ENCODE data around the gene SNED1.

SNED1 gene

DNA sequence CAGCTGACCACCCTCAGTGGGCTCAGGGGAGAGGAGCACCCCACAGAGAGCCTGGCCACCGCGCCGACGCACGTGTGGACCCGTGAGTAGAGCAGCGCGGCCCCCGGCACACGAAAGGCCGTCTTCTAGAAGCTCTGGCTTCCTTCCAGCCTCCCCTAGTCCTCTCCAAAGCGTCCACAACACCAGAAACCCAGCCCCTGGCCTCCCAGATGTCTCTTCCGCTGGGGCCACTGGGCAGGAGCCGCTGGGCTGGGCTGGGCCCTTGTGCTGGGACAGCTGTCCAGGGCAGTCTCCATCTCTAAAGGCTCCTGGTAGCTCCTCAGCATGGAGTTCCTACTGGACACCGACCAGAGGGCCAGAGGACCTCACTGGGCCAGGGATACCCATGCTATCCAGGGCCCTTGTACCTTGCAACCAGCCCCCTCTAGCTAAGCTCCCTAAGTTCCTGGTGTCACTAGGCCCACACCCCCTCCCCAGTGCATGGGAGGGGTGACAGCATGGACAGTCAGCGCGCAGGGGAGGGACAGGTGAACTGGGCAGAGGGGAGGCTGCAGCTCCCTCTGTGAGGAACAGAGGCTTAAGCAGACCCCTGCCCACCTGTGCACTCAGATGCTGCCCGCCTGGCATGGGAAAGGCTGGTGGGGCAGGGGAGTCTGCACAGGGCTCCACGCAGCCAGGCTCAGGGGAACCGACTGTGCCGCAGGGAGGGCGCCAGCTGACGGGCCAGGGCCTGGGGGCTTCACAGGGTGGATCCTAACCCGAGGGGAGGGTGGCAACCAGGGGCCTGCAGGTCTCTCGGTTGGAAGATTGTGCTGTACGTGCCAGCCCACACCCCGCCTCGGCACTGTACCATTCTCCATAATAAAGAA, 70.8 kb downstream of the SNED1 start:
- DNase-seq (ENCODE audit: low spot score), result peak; percentile 22

DNA sequence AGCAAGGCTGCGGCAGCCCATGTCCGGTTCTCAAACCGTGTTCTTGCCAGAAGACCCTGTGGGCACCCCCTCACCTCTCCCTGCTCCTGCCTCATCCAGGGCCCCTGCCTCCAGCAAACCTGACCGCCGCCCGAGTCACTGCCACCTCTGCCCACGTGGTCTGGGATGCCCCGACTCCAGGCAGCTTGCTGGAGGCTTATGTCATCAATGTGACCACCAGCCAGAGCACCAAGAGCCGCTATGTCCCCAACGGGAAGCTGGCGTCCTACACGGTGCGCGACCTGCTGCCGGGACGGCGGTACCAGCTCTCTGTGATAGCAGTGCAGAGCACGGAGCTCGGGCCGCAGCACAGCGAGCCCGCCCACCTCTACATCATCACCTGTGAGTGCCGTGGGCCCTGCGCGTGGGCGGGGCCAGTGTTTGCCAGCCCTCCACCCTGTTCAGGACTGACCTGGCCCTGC, 71.4 kb downstream of the SNED1 start:
- DNase-seq (ENCODE audit: low spot score), result peak; percentile 26

GRCh38 chr2:241070361-241070760, 71.9 kb downstream of the SNED1 start:
- no peak for DNase-seq (ENCODE audit: low spot score)

GRCh38 chr2:241070811-241071676, 72.6 kb downstream of the SNED1 start:
- peak; percentile 20 for DNase-seq (ENCODE audit: low spot score)

DNA sequence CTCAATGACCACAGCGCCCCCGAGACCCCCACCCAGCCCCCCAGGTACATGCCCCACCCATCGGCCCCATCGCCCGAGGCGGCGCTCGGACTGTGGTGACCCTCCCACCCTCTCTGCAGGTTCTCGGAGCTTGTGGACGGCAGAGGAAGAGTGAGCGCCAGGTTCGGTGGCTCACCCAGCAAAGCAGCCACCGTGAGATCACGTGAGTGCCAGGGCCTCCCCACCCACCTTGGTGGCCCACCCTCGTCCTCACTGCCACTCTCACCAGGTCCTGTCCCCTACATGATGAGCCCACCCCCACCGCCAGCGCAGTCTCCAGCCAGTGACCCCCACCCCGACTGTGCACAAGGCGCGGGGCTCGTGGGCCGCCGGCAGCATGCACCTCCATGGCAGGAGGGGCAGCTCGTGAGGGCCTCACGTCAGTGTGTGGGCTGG, 73.3 kb downstream of the SNED1 start:
- DNase-seq (ENCODE audit: low spot score), result peak; percentile 24

GRCh38 chr2:241072151-241072550, 73.7 kb downstream of the SNED1 start:
- DNase-seq (ENCODE audit: low spot score), result peak; percentile 28

DNA sequence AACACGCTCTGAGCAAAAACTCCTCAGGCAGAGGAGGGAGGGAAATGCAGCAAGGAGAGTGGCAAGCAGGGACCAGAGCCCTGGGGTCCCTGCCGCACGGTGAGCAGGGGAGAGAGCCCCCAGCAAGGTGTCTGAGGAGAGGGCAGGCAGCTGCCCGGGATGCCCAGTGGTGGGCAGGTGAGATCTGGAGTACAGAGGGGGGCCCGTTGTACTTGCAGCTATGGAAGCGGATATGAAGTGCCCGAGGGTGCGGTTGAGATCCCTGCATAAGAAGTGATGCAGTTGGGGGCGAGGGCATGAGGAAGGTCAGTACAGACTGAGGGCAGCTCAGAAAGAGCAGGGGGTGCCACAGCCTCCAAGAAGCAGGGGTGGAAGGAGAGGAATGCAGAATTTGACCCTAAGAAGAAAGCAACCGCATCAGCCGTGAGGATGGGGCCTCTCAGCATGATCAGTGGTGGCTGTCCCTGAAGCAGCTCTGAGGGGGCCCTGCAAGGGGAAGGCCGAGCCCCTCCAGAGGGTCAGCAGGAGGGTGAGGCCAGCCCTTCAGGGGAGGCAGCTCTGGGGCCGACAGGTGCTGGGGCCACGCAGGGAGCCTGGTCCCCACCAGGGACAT, 74.2 kb downstream of the SNED1 start:
- no peak for DNase-seq (ENCODE audit: low spot score)

DNA sequence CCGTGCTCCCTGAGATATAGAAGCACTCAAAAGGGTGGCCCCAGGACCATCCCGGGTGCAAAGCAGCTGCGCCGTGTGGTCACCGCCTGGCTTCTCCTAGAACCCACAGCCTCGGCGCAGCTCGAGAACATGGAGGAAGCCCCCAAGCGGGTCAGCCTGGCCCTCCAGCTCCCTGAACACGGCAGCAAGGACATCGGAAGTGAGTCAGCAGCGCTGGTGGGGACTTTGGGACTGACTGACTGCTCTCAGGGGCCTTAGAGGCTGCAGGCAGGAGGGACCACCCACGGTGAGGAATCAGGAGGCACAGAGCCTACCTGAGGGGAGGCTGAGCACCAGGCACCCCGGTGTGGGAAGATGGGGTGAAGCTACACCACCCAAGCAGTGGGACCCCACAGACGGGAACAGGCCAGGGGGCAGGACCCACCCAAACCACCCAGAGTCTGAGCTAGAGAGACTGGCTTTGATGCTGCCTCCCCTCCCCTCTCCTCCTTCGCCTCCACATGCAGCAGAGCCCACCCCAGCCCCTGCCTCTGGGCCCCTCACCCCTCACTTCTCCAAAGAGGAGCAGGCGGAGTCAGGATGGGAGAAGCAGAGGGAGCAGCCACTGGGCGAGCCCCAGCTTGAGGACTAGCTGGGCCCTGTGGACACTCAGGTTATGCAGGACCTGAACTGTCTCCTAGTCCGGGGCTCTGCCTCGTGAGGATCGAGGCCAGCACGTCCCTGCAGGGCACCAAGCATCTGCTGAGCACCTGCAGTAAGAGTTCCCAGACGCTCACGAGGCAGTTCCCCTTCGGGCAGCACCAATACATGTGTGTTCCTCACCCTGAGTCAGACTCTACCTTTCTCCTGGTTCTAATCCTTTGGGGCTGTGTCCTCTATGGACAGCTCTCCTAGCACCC, 75.0 kb downstream of the SNED1 start:
- no peak for DNase-seq (ENCODE audit: low spot score)

- DNase-seq (ENCODE audit: low spot score), result no peak
Observed at GRCh38 chr2:241074065-241074818, 75.8 kb downstream of the SNED1 start.

- no peak for DNase-seq (ENCODE audit: low spot score)
Observed at GRCh38 chr2:241074901-241075540, 76.6 kb downstream of the SNED1 start.

- DNase-seq (ENCODE audit: low spot score), result no peak
Observed at GRCh38 chr2:241080405-241081189, 82.2 kb downstream of the SNED1 start.

DNA sequence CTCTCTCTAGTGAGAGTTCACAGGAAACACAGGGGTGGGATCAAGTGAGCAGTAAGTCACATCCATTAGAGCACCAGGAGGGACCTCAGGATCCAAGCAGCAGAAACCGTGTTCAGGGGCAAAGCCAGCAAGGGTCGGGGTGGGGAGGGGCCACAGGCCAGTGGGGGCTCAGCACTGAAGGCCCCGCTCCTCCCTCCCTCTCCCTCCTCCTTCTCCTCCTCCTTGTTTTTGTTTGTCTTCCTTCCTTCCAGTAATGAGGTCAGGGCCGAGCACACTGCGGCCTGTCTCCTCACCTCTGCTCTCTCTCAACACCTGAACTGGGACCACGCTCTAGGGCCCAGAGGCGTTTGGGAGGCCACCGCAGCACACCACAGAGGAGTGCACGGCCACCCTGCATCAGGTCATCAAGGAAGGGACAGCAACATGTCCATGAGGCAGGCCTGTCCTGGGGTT, 82.8 kb downstream of the SNED1 start:
- no peak for DNase-seq (ENCODE audit: low spot score)

GRCh38 chr2:241081643-241082340, 83.4 kb downstream of the SNED1 start:
- no peak for DNase-seq (ENCODE audit: low spot score)

DNA sequence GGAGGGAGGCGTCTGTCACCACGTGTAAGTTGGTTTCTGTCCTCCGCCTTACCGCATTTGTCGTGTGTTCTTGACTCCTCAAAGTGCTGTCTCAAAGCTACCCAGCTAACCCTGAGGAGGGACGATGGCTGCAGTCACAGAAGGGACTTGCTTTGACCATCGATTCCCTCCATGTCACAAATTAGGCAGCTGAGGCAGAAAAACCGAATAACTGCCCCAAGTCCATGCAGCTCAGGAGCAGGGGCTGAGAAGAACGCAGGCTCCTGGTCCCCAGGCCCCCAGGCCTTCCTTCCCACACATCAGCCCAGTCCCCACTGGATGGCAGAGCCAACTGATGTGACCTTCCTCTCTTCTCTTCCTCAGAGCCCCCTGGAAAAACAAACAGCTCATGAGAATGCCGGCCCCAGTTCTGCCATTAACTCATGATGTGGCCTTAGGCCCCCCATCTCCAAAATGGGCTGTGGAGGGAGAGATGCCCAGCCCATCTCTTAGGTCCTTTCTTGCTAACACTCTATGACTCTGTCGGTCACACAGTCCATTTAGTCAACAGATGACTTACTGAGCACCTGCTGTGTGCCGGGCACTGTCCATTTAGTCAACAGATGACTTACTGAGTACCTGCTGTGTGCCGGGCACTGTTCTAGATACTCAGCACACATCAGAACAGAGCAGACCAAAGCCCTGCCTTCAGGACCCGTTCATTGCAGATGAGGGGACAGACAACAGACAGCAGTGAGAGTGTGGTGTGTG, 84.1 kb downstream of the SNED1 start:
- no peak for DNase-seq (ENCODE audit: low spot score)

- DNase-seq (ENCODE audit: low spot score), result no peak
Observed at GRCh38 chr2:241083091-241083415, 84.6 kb downstream of the SNED1 start.

DNA sequence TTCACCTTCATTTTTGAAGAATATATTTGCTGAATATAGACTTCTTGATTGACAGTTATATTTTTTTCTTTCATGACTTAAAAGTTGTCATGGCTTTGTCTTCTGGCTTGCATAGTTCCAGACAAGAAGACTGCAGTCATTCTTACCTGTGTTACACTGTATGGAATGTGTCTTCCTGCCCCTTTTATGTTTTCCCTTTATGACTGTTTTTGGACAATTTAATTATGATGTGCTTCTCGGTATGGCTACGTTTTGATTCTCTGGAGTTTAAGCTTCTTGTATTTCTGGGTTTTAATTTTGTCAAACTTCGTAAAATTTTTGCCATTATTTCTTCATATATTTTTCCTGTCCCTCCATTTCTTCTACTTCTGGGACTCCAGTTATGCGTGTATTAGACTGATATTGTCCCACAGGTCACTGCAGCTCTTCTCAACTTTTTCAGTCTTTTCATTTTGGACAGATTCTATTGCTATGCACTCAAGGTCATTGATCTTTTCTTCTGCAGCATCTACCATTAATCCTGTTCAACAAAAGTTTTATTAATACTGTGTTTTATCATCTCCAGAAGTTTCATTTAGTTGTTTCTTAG, 86.5 kb downstream of the SNED1 start:
- DNase-seq (ENCODE audit: low spot score), result no peak

GRCh38 chr2:241087420-241088268, 89.2 kb downstream of the SNED1 start:
- DNase-seq (ENCODE audit: low spot score), result no peak

All from D341Med (cell line).